ENCODE measurements around the gene CCDC159.

Gene CCDC159

DNA sequence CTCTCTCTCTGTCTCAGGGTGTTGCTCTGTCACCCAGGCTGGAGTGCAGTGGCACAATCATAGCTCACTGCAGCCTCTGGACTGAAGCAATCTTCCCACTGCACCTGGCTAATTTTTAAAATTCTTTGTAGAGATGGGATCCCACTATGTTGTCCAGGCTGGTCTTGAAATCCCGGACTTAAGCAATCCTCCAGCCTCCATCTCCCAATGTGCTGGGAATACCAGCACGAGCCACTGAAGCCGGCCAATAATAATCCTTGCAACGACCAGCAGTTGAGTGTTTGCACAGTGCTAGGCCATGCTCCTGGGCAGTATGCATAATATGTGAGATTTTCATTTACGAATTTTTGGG, 38.4 kb downstream of the CCDC159 start:
- no peaks in the 10 kb centered on the region; the same call in 1 of the 2 replicates for H3K79me2 ChIP-seq (ENCODE audit: insufficient read depth, low read length)
- H3K4me2 ChIP-seq (ENCODE audit: low read depth, low read length, poor library complexity, severe bottlenecking), result no peak overlapping the region
- H3K27ac ChIP-seq (ENCODE audit: low read depth, low read length), result no peak overlapping the region
- TF ChIP-seq, protein P1, sequence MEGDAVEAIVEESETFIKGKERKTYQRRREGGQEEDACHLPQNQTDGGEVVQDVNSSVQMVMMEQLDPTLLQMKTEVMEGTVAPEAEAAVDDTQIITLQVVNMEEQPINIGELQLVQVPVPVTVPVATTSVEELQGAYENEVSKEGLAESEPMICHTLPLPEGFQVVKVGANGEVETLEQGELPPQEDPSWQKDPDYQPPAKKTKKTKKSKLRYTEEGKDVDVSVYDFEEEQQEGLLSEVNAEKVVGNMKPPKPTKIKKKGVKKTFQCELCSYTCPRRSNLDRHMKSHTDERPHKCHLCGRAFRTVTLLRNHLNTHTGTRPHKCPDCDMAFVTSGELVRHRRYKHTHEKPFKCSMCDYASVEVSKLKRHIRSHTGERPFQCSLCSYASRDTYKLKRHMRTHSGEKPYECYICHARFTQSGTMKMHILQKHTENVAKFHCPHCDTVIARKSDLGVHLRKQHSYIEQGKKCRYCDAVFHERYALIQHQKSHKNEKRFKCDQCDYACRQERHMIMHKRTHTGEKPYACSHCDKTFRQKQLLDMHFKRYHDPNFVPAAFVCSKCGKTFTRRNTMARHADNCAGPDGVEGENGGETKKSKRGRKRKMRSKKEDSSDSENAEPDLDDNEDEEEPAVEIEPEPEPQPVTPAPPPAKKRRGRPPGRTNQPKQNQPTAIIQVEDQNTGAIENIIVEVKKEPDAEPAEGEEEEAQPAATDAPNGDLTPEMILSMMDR (IDR thresholded peaks at IDR 0.05; ENCODE audit: insufficient read depth, low read length, poor library complexity, severe bottlenecking), result no peak
- TF ChIP-seq EZH2phosphoT487 (conservative IDR thresholded peaks at IDR 0.05; ENCODE audit: low read length), result no peak
- H3F3A ChIP-seq (ENCODE audit: insufficient read depth), result peaks cover 7% of the 10 kb centered on the region; the same call in 1 of the 2 replicates
- H3K27me3 ChIP-seq (ENCODE audit: low read length), result no peaks in the 10 kb centered on the region
- H2AFZ ChIP-seq (ENCODE audit: low read depth, low read length, severe bottlenecking), result no peak overlapping the region
- no peaks in the 10 kb centered on the region for H3K36me3 ChIP-seq (ENCODE audit: low read length)
- no peak overlapping the region for H3K9ac ChIP-seq (ENCODE audit: low read length)
- H4K20me1 ChIP-seq (ENCODE audit: low read depth, low read length), result no peaks in the 10 kb centered on the region
- H3K9me3 ChIP-seq (ENCODE audit: insufficient read depth, low read length), result no peaks in the 10 kb centered on the region
- H3K9me2 ChIP-seq (replicated peaks; ENCODE audit: insufficient read depth, low read length), result no peaks in the 10 kb centered on the region
- no peak overlapping the region for H3K4me3 ChIP-seq (ENCODE audit: insufficient read depth, low read length, poor library complexity, severe bottlenecking)

DNA sequence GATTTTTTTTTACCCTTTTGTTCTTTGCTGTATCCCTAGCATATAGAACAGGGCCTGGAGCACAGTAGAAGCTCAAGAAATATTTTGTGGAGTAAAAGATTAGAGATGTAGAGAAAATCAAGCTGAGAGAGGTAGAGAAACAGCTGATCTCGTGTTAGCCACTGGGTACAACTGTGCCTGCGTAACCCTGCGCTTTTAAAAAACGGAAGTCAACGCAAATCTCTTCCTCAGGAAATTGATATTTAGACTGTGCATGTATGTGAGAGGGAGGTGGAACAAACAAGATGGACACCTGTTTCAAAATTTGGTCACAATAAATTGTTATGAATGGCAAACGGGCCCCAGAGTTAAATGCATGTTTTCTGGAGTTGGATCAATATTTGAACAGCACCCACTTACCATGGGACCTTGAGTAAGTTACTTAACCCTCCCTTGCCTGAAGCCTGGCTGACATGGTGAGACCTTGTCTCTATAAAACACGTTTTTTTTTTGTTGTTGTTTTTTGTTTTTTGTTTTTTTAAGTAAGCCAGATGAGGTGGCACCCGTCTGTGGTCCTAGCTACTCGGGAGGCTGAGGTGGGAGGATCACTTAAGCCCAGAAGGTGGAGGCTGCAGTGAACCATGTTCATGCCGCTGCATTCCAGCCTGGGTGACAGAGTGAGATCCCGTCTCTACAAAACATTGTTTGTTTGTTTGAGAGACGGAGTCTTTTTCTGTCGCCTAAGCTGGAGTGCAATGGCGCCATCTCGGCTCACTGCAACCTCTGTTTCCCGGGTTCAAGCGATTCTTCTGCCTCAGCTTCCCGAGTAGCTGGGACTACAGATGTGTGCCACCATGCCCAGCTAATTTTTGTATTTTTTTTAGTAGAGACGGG, 41.1 kb downstream of the CCDC159 start:
- no peak overlapping the region for H3K4me3 ChIP-seq (ENCODE audit: insufficient read depth, low read length, poor library complexity, severe bottlenecking)
- no peaks in the 10 kb centered on the region for H3F3A ChIP-seq (ENCODE audit: insufficient read depth)
- H3K27me3 ChIP-seq (ENCODE audit: low read length), result no peaks in the 10 kb centered on the region
- H3K9ac ChIP-seq (ENCODE audit: low read length), result no peak overlapping the region
- no peak overlapping the region for H3K27ac ChIP-seq (ENCODE audit: low read depth, low read length)
- no peak overlapping the region for H3K4me2 ChIP-seq (ENCODE audit: low read depth, low read length, poor library complexity, severe bottlenecking)
- no peak overlapping the region for H2AFZ ChIP-seq (ENCODE audit: low read depth, low read length, severe bottlenecking)
- no peaks in the 10 kb centered on the region for H3K79me2 ChIP-seq (ENCODE audit: insufficient read depth, low read length)
- H3K9me2 ChIP-seq (replicated peaks; ENCODE audit: insufficient read depth, low read length), result no peaks in the 10 kb centered on the region
- no peaks in the 10 kb centered on the region for H4K20me1 ChIP-seq (ENCODE audit: low read depth, low read length)
- H3K9me3 ChIP-seq (ENCODE audit: insufficient read depth, low read length), result no peaks in the 10 kb centered on the region
- no peak for TF ChIP-seq EZH2phosphoT487 (conservative IDR thresholded peaks at IDR 0.05; ENCODE audit: low read length)
- TF ChIP-seq, protein P1 (IDR thresholded peaks at IDR 0.05; ENCODE audit: insufficient read depth, low read length, poor library complexity, severe bottlenecking), result no peak
- H3K36me3 ChIP-seq (ENCODE audit: low read length), result no peaks in the 10 kb centered on the region

DNA sequence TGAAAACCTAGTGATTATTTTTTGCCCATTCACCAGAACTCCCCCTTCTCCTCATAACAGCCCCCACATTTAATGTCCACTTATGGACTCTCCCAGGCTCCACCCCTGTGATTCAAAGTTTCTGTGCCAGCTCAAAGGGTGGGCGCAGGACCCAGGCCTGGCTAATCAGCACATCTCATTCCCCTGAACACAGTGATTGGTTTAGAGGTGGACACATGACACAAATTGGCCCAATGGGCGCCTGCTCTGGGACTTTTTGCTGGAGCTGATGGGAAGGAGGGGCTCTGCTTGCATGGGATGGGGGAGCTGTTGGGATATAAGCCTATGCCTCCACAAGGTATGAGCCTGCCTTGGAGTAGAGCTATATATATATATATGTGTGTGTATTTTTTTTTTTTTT, 44.0 kb downstream of the CCDC159 start:
- Histone ChIP-seq H3K4me2 (ENCODE audit: low read depth, low read length, poor library complexity, severe bottlenecking) (no peak overlapping the region), H3K79me2 (ENCODE audit: insufficient read depth, low read length) (no peaks in the 10 kb centered on the region), H3K9me2 (replicated peaks; ENCODE audit: insufficient read depth, low read length) (no peaks in the 10 kb centered on the region), H2AFZ (ENCODE audit: low read depth, low read length, severe bottlenecking) (no peak overlapping the region), H3K27ac (ENCODE audit: low read depth, low read length) (no peak overlapping the region), H3K9me3 (ENCODE audit: insufficient read depth, low read length) (no peaks in the 10 kb centered on the region), H3K27me3 (ENCODE audit: low read length) (no peaks in the 10 kb centered on the region), H3K4me3 (ENCODE audit: insufficient read depth, low read length, poor library complexity, severe bottlenecking) (no peak overlapping the region), H3F3A (ENCODE audit: insufficient read depth) (no peaks in the 10 kb centered on the region), H4K20me1 (ENCODE audit: low read depth, low read length) (no peaks in the 10 kb centered on the region), H3K36me3 (ENCODE audit: low read length) (no peaks in the 10 kb centered on the region), H3K9ac (ENCODE audit: low read length) (no peak overlapping the region)
- TF ChIP-seq, protein P1 (IDR thresholded peaks at IDR 0.05; ENCODE audit: insufficient read depth, low read length, poor library complexity, severe bottlenecking), result no peak
- no peak for TF ChIP-seq EZH2phosphoT487 (conservative IDR thresholded peaks at IDR 0.05; ENCODE audit: low read length)

Data from SU-DHL-6 (cell line).